GM18505 (cell line): Measurements from ENCODE around the gene GOPC.
"Not testable (repeated sequence)": the region's sequence is repeated elsewhere in the genome, so short reads cannot be mapped to it uniquely, and the experiment has no call there.

Experiments used
- ATAC-seq: cut with Tn5 transposase; IDR thresholded peaks from one replicate; pipeline ENCODE4 v1.9.1; 2021; ENCODE audit not compliant: unreplicated experiment
- POLR2A ChIP-seq: IDR thresholded peaks from 4 replicates; pipeline ENCODE4 v1.6.1; 2011; ENCODE audit warnings: borderline replicate concordance; ENCODE audit not compliant: insufficient read depth, insufficient read length; ENCODE audit errors: extremely low read depth

GOPC gene

GRCh38 chr6:117602151-117602898, at the start of gene GOPC:
Gene GOPC, minus strand, starts transcription at chr6:117602511. Its CDS starts 223 bp downstream, at chr6:117602288.
- peak; percentile 89 for TF ChIP-seq POLR2A
- peak; percentile 94 for ATAC-seq

- ATAC-seq: not testable (repeated sequence)
Measured at GRCh38 chr6:117651984-117652383, 49.7 kb upstream of the GOPC start.

DNA sequence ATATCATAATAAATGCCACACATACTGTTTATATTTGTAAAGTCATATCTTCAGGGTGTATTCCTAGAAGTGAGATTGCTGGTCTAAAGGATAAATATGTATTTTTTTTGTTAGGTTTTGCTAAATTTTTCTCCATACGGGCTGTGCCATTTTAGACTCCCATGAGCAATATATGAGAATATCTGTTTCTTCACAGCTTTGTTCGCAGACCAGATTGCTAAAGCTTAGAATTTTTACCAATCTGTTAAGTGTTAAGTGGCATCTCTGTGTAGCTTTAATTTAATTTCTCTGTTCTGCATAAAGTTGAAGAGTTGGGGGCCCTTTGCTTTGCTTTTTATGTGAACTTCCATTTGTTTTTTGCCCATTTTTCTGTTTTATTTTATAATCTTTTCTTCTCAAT, 40.7 kb upstream of the GOPC start:
- ATAC-seq: no peak
- TF ChIP-seq POLR2A: no peak

DNA sequence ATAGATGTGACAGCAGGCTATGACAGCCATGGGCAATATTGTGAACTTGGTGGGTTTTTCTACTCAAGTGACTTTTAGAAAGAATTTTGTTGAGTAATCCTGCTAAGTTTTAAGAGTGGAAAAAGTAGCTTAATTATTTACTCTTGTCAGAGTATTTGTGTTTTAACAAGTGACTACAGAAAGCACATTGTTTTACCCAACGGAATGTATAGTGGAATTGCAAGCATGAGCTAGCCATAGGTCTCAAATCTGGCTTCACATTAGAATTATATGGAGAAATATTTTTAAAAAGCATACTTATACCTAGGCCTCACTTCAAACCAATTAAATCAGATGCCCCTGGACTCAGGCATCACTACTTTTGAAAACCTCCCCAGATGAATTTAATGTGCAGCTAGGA, 35.5 kb upstream of the GOPC start:
- no peak for TF ChIP-seq POLR2A
- no peak for ATAC-seq

- TF ChIP-seq POLR2A: no peak
- no peak for ATAC-seq
Measured at GRCh38 chr6:117629119-117629660, 26.9 kb upstream of the GOPC start.

DNA sequence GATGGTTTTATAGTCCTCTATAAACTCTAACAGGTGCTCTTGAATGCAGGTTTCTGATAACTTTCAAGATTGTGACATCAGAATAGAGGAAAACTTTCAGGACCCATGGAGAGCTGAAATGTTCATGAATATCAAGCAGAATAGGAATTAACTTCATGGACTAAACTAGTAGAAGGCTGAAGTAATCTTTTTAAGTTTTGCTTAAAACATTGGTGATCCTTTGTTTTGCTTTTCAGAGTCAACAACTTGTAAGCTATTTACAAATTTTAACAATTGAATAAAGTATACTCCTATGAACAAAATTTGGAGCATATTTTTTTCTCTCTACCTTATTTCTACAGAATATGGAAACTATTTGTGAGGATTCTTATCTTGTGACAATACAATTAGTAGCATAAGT, 25.2 kb upstream of the GOPC start:
- no peak for ATAC-seq
- no peak for TF ChIP-seq POLR2A

- TF ChIP-seq POLR2A: no peak
- ATAC-seq: no peak
Measured at GRCh38 chr6:117624869-117625481, 22.7 kb upstream of the GOPC start.

- ATAC-seq: no peak
- TF ChIP-seq POLR2A: no peak
Measured at GRCh38 chr6:117619178-117619577, 16.9 kb upstream of the GOPC start.

DNA sequence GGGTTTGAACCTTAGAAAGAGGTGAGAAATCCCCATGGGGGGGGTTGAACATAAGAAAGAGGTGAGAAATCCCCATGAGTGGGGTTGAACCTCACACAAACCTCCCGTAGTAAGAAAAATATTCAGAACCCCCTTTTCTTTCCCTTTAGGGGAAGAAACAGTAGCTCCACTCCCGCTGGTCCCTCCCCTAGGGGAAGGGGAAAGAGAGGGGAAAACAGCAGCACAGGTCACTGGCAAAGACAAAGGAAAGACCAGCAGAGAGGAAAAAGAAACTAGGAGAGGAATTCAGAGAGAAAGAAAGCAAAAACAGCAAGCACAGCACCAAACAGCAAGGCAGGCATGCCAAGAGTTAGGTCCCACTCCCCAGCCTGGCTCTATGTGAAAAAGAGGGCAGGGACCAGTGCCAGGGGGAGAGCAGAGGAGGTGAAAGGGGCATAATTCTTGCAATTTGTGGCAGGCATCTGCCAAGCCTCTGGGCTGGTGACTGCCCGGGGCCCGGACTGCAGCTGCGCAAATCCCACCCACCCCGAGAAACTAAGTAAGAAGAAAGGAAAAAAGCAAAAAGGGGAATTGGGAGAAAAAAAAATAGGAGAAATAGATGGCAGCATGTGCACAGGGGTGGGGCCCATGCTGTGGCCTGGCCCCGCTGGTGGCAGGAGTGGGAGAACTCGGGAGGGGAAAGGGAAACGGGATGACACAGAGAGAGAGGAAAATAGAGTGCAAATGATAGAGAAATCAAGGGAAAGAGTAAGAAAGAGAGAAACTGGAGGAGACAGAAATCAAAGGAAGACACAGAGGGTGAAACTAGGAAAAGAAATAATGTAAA, 15.1 kb upstream of the GOPC start:
- no peak for ATAC-seq
- TF ChIP-seq POLR2A: no peak

- TF ChIP-seq POLR2A: no peak
- no peak for ATAC-seq
Measured at GRCh38 chr6:117616391-117617209, 14.3 kb upstream of the GOPC start.

DNA sequence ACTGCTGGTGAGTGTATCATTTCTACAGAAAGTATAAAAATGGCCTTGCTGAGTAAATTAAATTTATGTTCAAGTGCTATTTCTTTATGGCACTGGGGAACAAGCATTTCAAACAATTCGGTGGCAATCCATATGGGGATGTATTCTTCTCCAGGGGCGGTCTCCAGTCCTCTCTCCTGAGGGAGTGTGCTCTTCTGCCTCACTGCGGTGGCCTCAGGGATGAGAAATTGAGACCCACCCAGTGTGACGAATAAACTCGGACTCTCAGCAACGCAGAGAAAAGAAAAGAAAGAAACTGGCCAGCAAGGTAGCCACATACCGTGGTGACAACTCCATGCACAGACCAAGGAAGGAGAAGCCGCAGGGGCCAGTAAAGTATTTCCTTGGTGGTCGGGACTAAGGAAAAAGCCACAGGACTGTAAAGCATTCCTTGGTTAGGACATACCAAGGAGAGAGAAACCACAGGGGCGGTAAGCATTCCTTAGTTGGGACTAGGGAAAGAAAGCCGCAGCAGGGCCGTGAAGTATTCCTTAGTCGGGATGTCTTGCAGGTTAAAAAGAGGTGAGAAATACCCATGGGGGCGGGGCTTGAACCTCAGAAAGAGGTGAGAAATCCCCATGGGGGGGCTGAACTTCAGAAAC, 13.6 kb upstream of the GOPC start:
- no peak for TF ChIP-seq POLR2A
- ATAC-seq: no peak

GRCh38 chr6:117613920-117614560, 11.7 kb upstream of the GOPC start:
- ATAC-seq: no peak

More at GRCh38 chr6:117613920-117614560, 11.7 kb upstream of the GOPC start:
- TF ChIP-seq POLR2A: no peak
